Osteocyte (in vitro differentiated cells): ENCODE measurements around the gene PRKCH. TPM values are rescaled to one million over a fixed set of nuclear protein-coding genes. Genes with fewer than 3 reads are reported as not detected.

Experiments
- DNase-seq: peaks from one replicate; pipeline ENCODE4 v3.0.0; 2021; ENCODE audit warnings: mixed read lengths; ENCODE audit not compliant: unreplicated experiment; ENCODE audit errors: extremely low spot score
- H3K27ac Mint-ChIP-seq: one replicate; pipeline ENCODE4 v1.8.0; 2021; ENCODE audit warnings: mild to moderate bottlenecking, mixed read lengths; ENCODE audit not compliant: unreplicated experiment
- H3K27me3 Mint-ChIP-seq: one replicate; pipeline ENCODE4 v1.8.0; 2021; ENCODE audit warnings: mixed read lengths; ENCODE audit not compliant: unreplicated experiment
- H3K36me3 Mint-ChIP-seq: one replicate; pipeline ENCODE4 v1.8.0; 2021; ENCODE audit warnings: mixed read lengths; ENCODE audit not compliant: unreplicated experiment
- H3K4me1 Mint-ChIP-seq: one replicate; pipeline ENCODE4 v1.8.0; 2021; ENCODE audit warnings: mixed read lengths; ENCODE audit not compliant: unreplicated experiment
- H3K4me3 Mint-ChIP-seq: one replicate; pipeline ENCODE4 v1.8.0; 2021; ENCODE audit warnings: mild to moderate bottlenecking, moderate library complexity, mixed read lengths; ENCODE audit not compliant: unreplicated experiment
- H3K9me3 Mint-ChIP-seq: one replicate; pipeline ENCODE4 v1.8.0; 2021; ENCODE audit warnings: mixed read lengths; ENCODE audit not compliant: unreplicated experiment
- total RNA-seq: library from RNA; stranded (reverse); gene quantifications from 2 replicates; pipeline ENCODE4 v1.2.1, GENCODE V29; 2021
- TF ChIP-seq, protein P1 (sequence below): fragments of 200-600 bp; sonication (generic); IDR thresholded peaks from 2 replicates; pipeline ENCODE4 v1.5.0; 2021; ENCODE audit warnings: antibody characterized with exemption, mild to moderate bottlenecking, moderate library complexity

Gene PRKCH
- total RNA-seq, 1 donor from 2014 or later = 10.6 TPM

DNA sequence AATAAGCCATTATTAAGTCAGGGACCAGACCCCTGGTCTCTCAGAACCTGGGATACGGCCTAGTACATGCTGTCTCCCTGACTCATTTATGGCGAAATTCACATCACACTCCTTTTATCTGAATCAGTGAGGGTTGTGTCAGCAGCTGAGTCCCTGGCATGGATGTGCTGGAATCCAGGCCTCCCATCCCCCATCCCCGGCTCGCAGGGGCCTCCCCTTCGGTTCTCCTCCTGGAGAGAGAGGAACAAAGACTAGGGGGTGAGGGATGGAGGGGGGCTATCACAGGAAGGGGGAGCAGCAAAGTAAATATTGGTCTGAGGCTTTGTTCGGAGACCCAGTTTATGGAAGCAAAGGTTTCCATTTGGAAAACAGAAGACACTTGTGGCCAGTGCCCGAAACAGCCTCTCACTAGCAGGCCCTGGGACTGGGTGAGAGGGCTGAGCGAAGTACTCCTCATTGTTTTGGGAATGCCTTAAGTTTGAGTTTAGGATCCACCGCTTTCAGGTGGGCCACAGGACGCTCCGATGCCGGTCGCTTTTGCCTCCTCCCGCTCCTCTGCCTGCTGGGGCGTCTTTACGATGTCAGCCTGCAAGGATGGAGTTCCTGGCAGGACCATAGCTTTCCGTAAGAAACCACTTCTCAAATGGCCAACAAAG lies 145.0 kb downstream of the PRKCH start:
- DNase-seq = no peak
- Mint-ChIP-seq H3K4me3 (no peak overlapping the region), H3K27ac (peak overlapping the region; percentile 51), H3K36me3 (peaks cover 4% of the 10 kb centered on the region), H3K27me3 (no peaks in the 10 kb centered on the region), H3K4me1 (peaks cover 43% of the 10 kb centered on the region), H3K9me3 (peaks cover 6% of the 10 kb centered on the region)
- TF ChIP-seq, protein P1, sequence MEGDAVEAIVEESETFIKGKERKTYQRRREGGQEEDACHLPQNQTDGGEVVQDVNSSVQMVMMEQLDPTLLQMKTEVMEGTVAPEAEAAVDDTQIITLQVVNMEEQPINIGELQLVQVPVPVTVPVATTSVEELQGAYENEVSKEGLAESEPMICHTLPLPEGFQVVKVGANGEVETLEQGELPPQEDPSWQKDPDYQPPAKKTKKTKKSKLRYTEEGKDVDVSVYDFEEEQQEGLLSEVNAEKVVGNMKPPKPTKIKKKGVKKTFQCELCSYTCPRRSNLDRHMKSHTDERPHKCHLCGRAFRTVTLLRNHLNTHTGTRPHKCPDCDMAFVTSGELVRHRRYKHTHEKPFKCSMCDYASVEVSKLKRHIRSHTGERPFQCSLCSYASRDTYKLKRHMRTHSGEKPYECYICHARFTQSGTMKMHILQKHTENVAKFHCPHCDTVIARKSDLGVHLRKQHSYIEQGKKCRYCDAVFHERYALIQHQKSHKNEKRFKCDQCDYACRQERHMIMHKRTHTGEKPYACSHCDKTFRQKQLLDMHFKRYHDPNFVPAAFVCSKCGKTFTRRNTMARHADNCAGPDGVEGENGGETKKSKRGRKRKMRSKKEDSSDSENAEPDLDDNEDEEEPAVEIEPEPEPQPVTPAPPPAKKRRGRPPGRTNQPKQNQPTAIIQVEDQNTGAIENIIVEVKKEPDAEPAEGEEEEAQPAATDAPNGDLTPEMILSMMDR = no peak

DNA sequence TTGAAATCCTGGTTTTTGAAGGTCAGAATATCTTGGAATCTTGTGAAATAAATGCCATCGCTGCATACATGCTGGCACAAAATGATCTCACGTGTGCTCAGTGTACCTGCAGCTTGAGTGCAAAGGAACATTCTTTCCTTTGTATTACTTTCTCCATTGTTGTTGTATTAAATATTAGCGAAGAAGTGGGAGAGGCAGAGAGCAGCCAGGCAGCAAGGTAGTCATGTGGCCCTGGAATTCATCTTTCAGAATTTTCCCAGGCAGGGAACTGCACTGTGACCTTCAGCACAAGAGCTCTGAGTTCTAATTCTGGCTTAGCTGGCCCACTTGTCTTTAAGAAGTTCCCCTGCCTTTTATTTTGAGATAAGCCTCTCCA lies 145.5 kb downstream of the PRKCH start:
- Mint-ChIP-seq H3K4me3 (no peak overlapping the region), H3K36me3 (peaks cover 4% of the 10 kb centered on the region), H3K9me3 (peaks cover 6% of the 10 kb centered on the region), H3K4me1 (peaks cover 46% of the 10 kb centered on the region), H3K27me3 (no peaks in the 10 kb centered on the region), H3K27ac (no peak overlapping the region)
- TF ChIP-seq, protein P1 = no peak
- no peak for DNase-seq

DNA sequence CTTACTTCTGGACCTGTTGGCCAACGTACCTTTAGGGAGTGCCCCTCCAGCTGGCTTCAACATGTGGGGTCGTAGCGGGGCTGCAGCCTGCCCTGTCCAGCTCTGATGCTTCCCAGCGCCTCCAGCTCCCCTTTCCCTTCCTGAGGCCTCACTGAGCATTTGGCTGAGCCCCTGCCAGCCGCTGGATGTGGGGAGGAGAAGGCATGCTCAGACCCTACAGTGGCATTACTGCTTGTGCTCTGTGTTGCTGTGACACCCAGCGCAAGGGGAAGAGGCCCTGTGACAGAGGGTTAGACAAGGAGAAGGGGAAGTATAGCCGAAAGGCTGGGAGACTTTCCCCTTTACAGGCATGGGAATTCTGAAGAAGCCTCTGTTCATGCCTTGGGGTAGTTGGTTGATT lies 145.9 kb downstream of the PRKCH start:
- Mint-ChIP-seq H3K27ac (no peak overlapping the region), H3K9me3 (peaks cover 6% of the 10 kb centered on the region), H3K4me1 (peaks cover 47% of the 10 kb centered on the region), H3K36me3 (peaks cover 4% of the 10 kb centered on the region), H3K4me3 (no peak overlapping the region), H3K27me3 (no peaks in the 10 kb centered on the region)
- no peak for DNase-seq
- TF ChIP-seq, protein P1 = no peak

DNA sequence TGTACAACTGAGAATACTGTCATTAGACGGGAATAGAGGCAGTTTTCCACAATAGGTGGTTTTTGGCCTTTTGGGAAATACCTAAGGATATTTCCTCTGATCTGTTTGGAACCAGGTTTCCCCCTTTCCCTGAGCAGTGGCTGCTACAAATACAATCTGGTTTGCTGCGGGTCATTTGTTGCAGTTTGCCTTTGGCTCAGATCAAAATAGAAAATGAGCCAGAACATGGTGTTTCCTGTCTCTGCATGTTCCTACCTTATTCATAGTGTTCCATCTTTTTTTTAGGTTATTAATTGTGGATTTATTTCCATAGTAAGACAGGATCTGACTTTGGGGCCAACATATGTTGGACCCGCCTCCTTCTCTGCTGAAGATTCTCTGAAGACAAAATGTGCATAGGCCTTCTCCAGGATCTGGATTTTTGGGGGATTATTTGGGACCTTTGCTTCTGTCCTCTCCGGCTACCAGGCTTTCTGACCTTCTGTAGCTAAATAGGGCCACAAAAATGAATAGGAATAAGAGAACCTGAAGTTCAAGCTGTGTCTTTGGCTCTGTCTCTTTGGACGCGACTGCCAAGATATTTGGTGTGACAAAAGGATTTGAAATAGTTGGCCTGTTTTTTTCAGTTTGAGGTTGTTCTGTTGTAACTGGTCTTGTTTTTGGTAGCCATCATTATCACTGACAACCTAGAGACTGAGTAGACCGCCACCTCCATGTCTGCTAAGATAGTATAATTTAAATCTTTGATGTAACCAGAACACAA lies 146.9 kb downstream of the PRKCH start:
- Mint-ChIP-seq H3K36me3 (peaks cover 4% of the 10 kb centered on the region), H3K4me3 (no peak overlapping the region), H3K4me1 (peaks cover 46% of the 10 kb centered on the region)

GRCh38 chr14:61469781-61470180 lies 148.4 kb downstream of the PRKCH start:
- TF ChIP-seq, protein P1 = no peak
- Mint-ChIP-seq H3K27ac (peak overlapping the region; percentile 92), H3K36me3 (peaks cover 4% of the 10 kb centered on the region), H3K4me1 (peaks cover 47% of the 10 kb centered on the region), H3K9me3 (peaks cover 6% of the 10 kb centered on the region), H3K27me3 (no peaks in the 10 kb centered on the region), H3K4me3 (no peak overlapping the region)
- no peak for DNase-seq

More for the DNA sequence above, 146.9 kb downstream of the PRKCH start:
- no peak for DNase-seq
- TF ChIP-seq, protein P1 = no peak
- no peak overlapping the region for H3K27ac Mint-ChIP-seq
- peaks cover 6% of the 10 kb centered on the region for H3K9me3 Mint-ChIP-seq
- H3K27me3 Mint-ChIP-seq = no peaks in the 10 kb centered on the region
